Measurements from ENCODE around the gene SDK1.

The SDK1 gene

DNA sequence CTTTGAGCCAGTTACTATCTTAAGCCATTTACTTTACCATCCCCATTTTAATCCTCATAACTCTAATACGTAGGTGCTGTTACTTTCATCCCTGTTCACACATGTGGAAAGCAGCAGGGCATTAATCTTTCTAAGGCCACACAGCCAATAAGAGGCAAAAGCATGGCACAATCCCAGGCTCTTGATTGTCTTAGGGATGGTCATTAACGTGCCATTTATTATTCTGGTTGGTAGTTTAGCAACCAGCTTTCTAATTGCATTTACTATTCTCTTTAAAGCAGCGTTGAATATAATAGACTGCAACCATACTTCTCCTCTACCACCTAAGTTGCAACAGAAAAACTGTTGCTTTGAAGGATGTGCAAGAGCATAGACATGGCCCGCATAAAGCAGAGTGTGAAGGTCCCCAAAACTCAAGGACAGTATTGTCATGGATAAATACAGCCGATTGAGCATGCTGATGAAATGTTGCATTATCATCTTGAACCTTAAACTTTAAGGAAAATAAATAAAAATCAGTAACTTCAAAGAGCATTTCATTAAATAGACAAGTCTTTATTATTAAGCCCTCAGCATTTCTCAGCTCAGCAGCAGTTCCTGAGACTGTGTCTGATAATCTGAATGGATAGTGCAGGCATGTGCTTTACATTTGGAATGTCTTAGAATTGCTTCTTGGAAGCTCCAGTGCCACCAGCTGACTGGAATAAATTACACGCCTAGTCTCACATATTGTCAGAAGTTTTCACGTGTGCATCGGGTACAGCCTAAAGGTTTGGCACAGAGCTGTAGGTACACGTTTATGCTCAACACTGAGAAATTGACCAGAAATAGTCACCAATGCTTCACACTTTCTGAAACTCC lies 467.1 kb downstream of the SDK1 start:
- no peak for TF ChIP-seq CTCF (conservative IDR thresholded peaks at IDR 0.05; ENCODE audit: low read depth)
- no peak for DNase-seq (ENCODE audit: low spot score)
- ChIA-PET POLR2A (ENCODE audit: low non-redundant PET) (no interaction called here), CTCF (interaction anchor here (0.8 kb wide), 1 partner anchor 10 kb away, joined by 4 read pairs; no protein-coding TSS in a partner anchor)
- H3K27ac ChIP-seq = no peak overlapping the region

DNA sequence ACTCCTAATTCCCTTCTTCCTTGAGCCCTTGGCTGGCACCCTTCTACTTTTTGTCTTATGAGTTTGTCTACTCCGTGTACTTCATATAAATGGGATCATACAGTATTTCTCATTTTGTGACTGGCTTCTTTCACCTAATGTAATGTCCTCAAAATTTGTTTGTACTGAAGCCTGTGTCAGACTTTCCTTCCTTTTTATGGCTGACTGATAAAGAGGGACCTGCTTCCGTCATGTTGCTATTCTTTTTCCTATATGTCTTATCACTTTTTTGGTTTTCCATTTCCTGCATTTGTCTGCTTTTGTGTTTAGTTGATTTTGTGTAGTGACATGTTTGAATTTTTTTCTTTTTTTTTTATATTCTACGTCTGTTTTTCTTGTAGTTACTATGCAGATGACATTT lies 470.9 kb downstream of the SDK1 start:
- ChIA-PET POLR2A (ENCODE audit: low non-redundant PET) (no interaction called here), CTCF (interaction anchor here (0.6 kb wide), 2 partner anchors 32 to 1081 kb away, joined by 3 read pairs; no protein-coding TSS in a partner anchor)
- TF ChIP-seq CTCF (conservative IDR thresholded peaks at IDR 0.05; ENCODE audit: low read depth) = no peak
- DNase-seq (ENCODE audit: low spot score) = no peak
- H3K27ac ChIP-seq = no peak overlapping the region

DNA sequence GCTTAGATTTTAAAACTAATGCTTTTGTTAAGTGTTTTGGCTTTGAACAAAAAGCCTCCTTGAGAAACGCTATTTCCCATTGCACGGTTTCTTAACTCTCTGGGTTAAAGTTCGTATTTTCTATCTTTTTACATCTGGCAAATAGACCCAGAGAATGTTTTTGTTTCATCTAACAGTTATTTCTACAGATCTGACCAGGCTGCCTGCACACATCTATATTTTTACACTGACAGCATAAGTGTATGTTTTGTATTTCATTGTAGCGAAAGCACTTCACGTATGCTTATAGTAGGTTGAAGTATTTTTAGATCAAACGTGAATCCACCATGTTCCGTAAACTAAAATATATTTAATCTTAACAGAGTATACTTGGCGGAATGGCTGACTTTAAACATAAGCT lies 477.3 kb downstream of the SDK1 start:
- POLR2A ChIA-PET (ENCODE audit: low non-redundant PET) = no interaction called here
- no peak overlapping the region for H3K27ac ChIP-seq
- no peak for TF ChIP-seq CTCF (conservative IDR thresholded peaks at IDR 0.05; ENCODE audit: low read depth)
- CTCF ChIA-PET = interaction anchor here (1.0 kb wide), 1 partner anchor 11 kb away, joined by 3 read pairs; no protein-coding TSS in a partner anchor
- DNase-seq (ENCODE audit: low spot score) = no peak

DNA sequence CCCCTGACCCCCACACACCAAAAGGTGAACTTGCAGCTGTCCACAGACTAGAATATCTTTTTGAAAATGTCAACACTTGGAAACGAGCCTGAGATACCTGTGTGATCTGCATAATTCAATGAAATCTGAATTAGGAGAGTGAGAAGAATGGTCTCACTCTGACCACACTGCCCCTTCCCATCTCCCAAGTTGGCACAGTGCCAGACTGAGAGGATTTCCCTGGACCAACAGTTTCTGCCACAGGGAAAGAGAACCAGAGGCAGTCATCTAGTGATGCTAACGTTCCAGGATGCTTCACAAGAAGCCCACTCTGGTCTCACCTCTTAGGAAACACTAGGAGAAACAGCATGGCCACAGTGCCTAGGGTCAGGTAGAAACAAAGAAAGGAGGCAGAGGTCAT lies 479.0 kb downstream of the SDK1 start:
- no peak overlapping the region for H3K27ac ChIP-seq
- ChIA-PET POLR2A (ENCODE audit: low non-redundant PET) (no interaction called here), CTCF (no interaction called here)
- no peak for DNase-seq (ENCODE audit: low spot score)
- TF ChIP-seq CTCF (conservative IDR thresholded peaks at IDR 0.05; ENCODE audit: low read depth) = no peak

GRCh38 chr7:3780525-3780924 lies 479.5 kb downstream of the SDK1 start:
- DNase-seq (ENCODE audit: low spot score) = no peak
- POLR2A ChIA-PET (ENCODE audit: low non-redundant PET) = no interaction called here
- H3K27ac ChIP-seq = no peak overlapping the region
- TF ChIP-seq CTCF (conservative IDR thresholded peaks at IDR 0.05; ENCODE audit: low read depth) = no peak
- CTCF ChIA-PET = no interaction called here

GRCh38 chr7:3781607-3782006 lies 480.6 kb downstream of the SDK1 start:
- no peak overlapping the region for H3K27ac ChIP-seq
- CTCF ChIA-PET = interaction anchor here (0.6 kb wide), 1 partner anchor 351 kb away, joined by 3 read pairs; no protein-coding TSS in a partner anchor
- DNase-seq (ENCODE audit: low spot score) = no peak
- POLR2A ChIA-PET (ENCODE audit: low non-redundant PET) = no interaction called here
- TF ChIP-seq CTCF (conservative IDR thresholded peaks at IDR 0.05; ENCODE audit: low read depth) = no peak
